HepG2 (cell line): ENCODE results near the gene TUBB4B. TPM values are rescaled to one million over a fixed set of nuclear protein-coding genes. Genes with fewer than 3 reads are reported as not detected.

Source experiments
- ARID2 ChIP-seq: sonication (generic); formaldehyde crosslinking; IDR thresholded peaks from 2 replicates; pipeline ENCODE4 v1.8.1; 2022; ENCODE audit warnings: mild to moderate bottlenecking, missing genetic modification reagents, borderline replicate concordance
- ARNT ChIP-seq: fragments of 450-650 bp; IDR thresholded peaks from 2 replicates; pipeline ENCODE4 v1.6.1; 2017
- CC2D1A ChIP-seq: sonication (generic); formaldehyde crosslinking; IDR thresholded peaks from 2 replicates; pipeline ENCODE4 v1.8.1; 2023; ENCODE audit warnings: mild to moderate bottlenecking, missing genetic modification reagents
- EEA1 ChIP-seq: sonication (generic); formaldehyde crosslinking; IDR thresholded peaks from 2 replicates; pipeline ENCODE4 v1.5.1; 2020; ENCODE audit warnings: mild to moderate bottlenecking, missing genetic modification reagents, borderline replicate concordance
- ELF1 ChIP-seq: sonication (generic); formaldehyde crosslinking; IDR thresholded peaks from 2 replicates; pipeline ENCODE4 v1.4.0; 2020; ENCODE audit warnings: missing genetic modification reagents
- HDAC2 ChIP-seq: sonication (generic); formaldehyde crosslinking; IDR thresholded peaks from 2 replicates; pipeline ENCODE4 v1.4.0; 2020; ENCODE audit warnings: missing genetic modification reagents
- JUN ChIP-seq: sonication (generic); formaldehyde crosslinking; IDR thresholded peaks from 2 replicates; pipeline ENCODE4 v1.4.0; 2020; ENCODE audit warnings: mild to moderate bottlenecking, missing genetic modification reagents
- MZF1 ChIP-seq: sonication (generic); formaldehyde crosslinking; IDR thresholded peaks from 2 replicates; pipeline ENCODE4 v1.8.1; 2023; ENCODE audit warnings: mild to moderate bottlenecking, missing genetic modification reagents, borderline replicate concordance
- NFE2L1 ChIP-seq: sonication (generic); formaldehyde crosslinking; IDR thresholded peaks from 2 replicates; pipeline ENCODE4 v1.4.0; 2020; ENCODE audit warnings: missing genetic modification reagents, mild to moderate bottlenecking, borderline replicate concordance
- NFYB ChIP-seq: sonication (generic); formaldehyde crosslinking; IDR thresholded peaks from 2 replicates; pipeline ENCODE4 v1.4.0; 2020; ENCODE audit warnings: missing genetic modification reagents
- NRL ChIP-seq: sonication (generic); formaldehyde crosslinking; IDR thresholded peaks from 2 replicates; pipeline ENCODE4 v1.5.0; 2020; ENCODE audit warnings: missing genetic modification reagents, mild to moderate bottlenecking, moderate library complexity, borderline replicate concordance
- POGZ ChIP-seq: sonication (generic); formaldehyde crosslinking; IDR thresholded peaks from 2 replicates; pipeline ENCODE4 v1.4.0; 2020; ENCODE audit warnings: mild to moderate bottlenecking, missing genetic modification reagents
- POLR2AphosphoS5 ChIP-seq: IDR thresholded peaks from 2 replicates; pipeline ENCODE4 v1.6.1; 2012; ENCODE audit warnings: low read depth, low read length
- SOX5 ChIP-seq: IDR thresholded peaks from 2 replicates; pipeline ENCODE4 v1.6.1; 2016; ENCODE audit warnings: borderline replicate concordance
- SP2 ChIP-seq: sonication (generic); formaldehyde crosslinking; IDR thresholded peaks from 2 replicates; pipeline ENCODE4 v1.5.1; 2020; ENCODE audit warnings: mild to moderate bottlenecking, missing genetic modification reagents
- ZMYM4 ChIP-seq: sonication (generic); formaldehyde crosslinking; IDR thresholded peaks from 2 replicates; pipeline ENCODE4 v1.8.1; 2023; ENCODE audit warnings: mild to moderate bottlenecking, missing genetic modification reagents
- ZNF101 ChIP-seq: sonication (generic); formaldehyde crosslinking; IDR thresholded peaks from 2 replicates; pipeline ENCODE4 v1.4.0; 2020; ENCODE audit warnings: mild to moderate bottlenecking, low read depth, missing genetic modification reagents, borderline replicate concordance
- ZNF253 ChIP-seq: sonication (generic); formaldehyde crosslinking; IDR thresholded peaks from 2 replicates; pipeline ENCODE4 v1.8.0; 2022; ENCODE audit warnings: mild to moderate bottlenecking, missing genetic modification reagents, borderline replicate concordance
- ZNF441 ChIP-seq: sonication (generic); formaldehyde crosslinking; IDR thresholded peaks from 2 replicates; pipeline ENCODE4 v1.7.0; 2021; ENCODE audit warnings: missing genetic modification reagents, borderline replicate concordance
- ZNF724P ChIP-seq: sonication (generic); formaldehyde crosslinking; IDR thresholded peaks from 2 replicates; pipeline ENCODE4 v1.8.0; 2022; ENCODE audit warnings: missing genetic modification reagents, borderline replicate concordance
- ZSCAN21 ChIP-seq: sonication (generic); formaldehyde crosslinking; IDR thresholded peaks from 2 replicates; pipeline ENCODE4 v1.8.0; 2022; ENCODE audit warnings: mild to moderate bottlenecking, missing genetic modification reagents, moderate library complexity, borderline replicate concordance
- polyA plus RNA-seq, 8 experiments: library from polyadenylated mRNA; depleted of rRNA in 3 of 8; stranded (reverse) in 7 of 8; unstranded in 1 of 8; fragments of >200 nt; fragmentation: Illumina TruSeq in 4 of 8; extraction: Trizol in 4 of 8; gene quantifications; 2 replicates each; pipeline versions ENCODE4 v1.2.1 to v1.2.3, GENCODE V29; 2011 to 2016; ENCODE audit warnings: low read depth in 4 of 8, missing spikeins in 1 of 8, mixed read lengths in 1 of 8; ENCODE audit not compliant: insufficient read depth in 1 of 8
- total RNA-seq, 5 experiments: library from RNA; depleted of rRNA; stranded (reverse); fragments of >200 nt; fragmentation: Illumina TruSeq; extraction: Trizol; gene quantifications; 2 replicates each; pipeline ENCODE4 v1.2.3, GENCODE V29; 2016; ENCODE audit warnings: low read depth in 1 of 5
- TF ChIP-seq, protein P1 (sequence below): sonication (generic); formaldehyde crosslinking; IDR thresholded peaks from 2 replicates; pipeline ENCODE4 v1.8.0; 2022; ENCODE audit warnings: missing genetic modification reagents, low read depth, mild to moderate bottlenecking, borderline replicate concordance
- TF ChIP-seq, protein P2 (sequence below): sonication (generic); formaldehyde crosslinking; IDR thresholded peaks from 2 replicates; pipeline ENCODE4 v1.4.0; 2020; ENCODE audit warnings: missing genetic modification reagents
- TF ChIP-seq, protein P3 (sequence below): sonication (generic); formaldehyde crosslinking; IDR thresholded peaks from 2 replicates; pipeline ENCODE4 v1.5.0; 2020; ENCODE audit warnings: missing genetic modification reagents
- TF ChIP-seq, protein P4 (sequence below): sonication (generic); formaldehyde crosslinking; IDR thresholded peaks from 2 replicates; pipeline ENCODE4 v1.4.0; 2020; ENCODE audit warnings: mild to moderate bottlenecking, missing genetic modification reagents

The TUBB4B gene
- total and polyA plus RNA-seq, 2 of the 13 experiments (the other 11 are each of a cell fraction or from before 2014, with no cell fraction given), result 182 to 412 TPM

DNA sequence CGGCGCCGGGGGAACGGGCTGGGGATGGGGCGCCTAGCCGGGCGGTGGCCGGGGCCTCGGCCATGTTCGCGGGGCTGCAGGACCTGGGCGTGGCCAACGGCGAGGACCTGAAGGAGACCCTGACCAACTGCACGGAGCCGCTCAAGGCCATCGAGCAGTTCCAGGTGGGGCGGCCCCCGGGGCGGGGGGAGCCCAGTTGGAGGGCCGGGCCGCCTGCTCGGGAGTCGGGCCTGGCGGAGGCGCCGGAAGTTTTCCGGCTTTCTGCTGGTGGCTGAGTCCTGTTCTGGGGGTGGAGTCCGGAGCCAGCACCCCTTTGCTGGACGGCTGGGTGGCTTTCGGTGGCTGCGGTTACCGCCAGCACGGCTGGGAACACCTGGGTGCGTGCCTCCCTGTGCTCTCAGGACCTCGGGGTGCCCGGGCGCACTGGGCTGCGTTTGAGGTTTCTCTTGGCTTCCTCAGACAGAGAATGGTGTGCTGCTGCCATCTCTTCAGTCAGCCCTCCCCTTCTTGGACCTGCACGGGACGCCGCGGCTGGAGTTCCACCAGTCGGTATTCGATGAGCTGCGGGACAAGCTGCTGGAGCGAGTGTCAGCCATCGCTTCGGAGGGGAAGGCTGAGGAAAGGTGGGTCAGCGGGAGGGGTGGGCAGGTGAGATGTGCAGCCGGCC lies 14.5 kb downstream of the TUBB4B start (continued):
- TF ChIP-seq, protein P1, sequence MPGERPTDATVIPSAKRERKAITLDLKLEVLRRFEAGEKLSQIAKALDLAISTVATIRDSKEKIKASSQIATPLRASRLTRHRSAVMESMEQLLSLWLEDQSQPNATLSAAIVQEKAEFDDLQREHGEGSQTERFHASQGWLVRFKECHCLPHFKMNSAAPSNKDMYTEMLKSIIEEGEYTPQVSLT (CRISPR knock-in tag), result no peak
- TF ChIP-seq ZSCAN21, result peak; percentile 18; the same call in 1 of the 2 replicates
- TF ChIP-seq EEA1 (CRISPR knock-in tag), result no peak
- TF ChIP-seq HDAC2, result no peak
- TF ChIP-seq ARID2 (CRISPR knock-in tag), result no peak
- TF ChIP-seq, protein P2, sequence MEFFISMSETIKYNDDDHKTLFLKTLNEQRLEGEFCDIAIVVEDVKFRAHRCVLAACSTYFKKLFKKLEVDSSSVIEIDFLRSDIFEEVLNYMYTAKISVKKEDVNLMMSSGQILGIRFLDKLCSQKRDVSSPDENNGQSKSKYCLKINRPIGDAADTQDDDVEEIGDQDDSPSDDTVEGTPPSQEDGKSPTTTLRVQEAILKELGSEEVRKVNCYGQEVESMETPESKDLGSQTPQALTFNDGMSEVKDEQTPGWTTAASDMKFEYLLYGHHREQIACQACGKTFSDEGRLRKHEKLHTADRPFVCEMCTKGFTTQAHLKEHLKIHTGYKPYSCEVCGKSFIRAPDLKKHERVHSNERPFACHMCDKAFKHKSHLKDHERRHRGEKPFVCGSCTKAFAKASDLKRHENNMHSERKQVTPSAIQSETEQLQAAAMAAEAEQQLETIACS (CRISPR knock-in tag), result peak; percentile 4; the same call in 1 of the 2 replicates
- no peak for TF ChIP-seq ZNF724P
- TF ChIP-seq, protein P3, sequence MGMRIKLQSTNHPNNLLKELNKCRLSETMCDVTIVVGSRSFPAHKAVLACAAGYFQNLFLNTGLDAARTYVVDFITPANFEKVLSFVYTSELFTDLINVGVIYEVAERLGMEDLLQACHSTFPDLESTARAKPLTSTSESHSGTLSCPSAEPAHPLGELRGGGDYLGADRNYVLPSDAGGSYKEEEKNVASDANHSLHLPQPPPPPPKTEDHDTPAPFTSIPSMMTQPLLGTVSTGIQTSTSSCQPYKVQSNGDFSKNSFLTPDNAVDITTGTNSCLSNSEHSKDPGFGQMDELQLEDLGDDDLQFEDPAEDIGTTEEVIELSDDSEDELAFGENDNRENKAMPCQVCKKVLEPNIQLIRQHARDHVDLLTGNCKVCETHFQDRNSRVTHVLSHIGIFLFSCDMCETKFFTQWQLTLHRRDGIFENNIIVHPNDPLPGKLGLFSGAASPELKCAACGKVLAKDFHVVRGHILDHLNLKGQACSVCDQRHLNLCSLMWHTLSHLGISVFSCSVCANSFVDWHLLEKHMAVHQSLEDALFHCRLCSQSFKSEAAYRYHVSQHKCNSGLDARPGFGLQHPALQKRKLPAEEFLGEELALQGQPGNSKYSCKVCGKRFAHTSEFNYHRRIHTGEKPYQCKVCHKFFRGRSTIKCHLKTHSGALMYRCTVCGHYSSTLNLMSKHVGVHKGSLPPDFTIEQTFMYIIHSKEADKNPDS (CRISPR knock-in tag), result no peak
- no peak for TF ChIP-seq POLR2AphosphoS5
- TF ChIP-seq ELF1 (CRISPR knock-in tag), result peak; percentile 24; the same call in 1 of the 2 replicates
- TF ChIP-seq ZNF253 (CRISPR knock-in tag), result 0 out of 2 replicates have a peak, but pooled peaks have one; percentile 21
- no peak for TF ChIP-seq ZNF441 (CRISPR knock-in tag)
- TF ChIP-seq, protein P4, sequence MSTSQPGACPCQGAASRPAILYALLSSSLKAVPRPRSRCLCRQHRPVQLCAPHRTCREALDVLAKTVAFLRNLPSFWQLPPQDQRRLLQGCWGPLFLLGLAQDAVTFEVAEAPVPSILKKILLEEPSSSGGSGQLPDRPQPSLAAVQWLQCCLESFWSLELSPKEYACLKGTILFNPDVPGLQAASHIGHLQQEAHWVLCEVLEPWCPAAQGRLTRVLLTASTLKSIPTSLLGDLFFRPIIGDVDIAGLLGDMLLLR (CRISPR knock-in tag), result no peak; the same call in 1 of the 2 replicates
- no peak for TF ChIP-seq SOX5 (CRISPR knock-in tag)
- no peak for TF ChIP-seq NFYB (CRISPR knock-in tag)
- TF ChIP-seq NRL (CRISPR knock-in tag), result 0 out of 2 replicates have a peak, but pooled peaks have one; percentile 27
- no peak for TF ChIP-seq POGZ (CRISPR knock-in tag)
- no peak for TF ChIP-seq MZF1 (CRISPR knock-in tag)
- no peak for TF ChIP-seq ZMYM4
- no peak for TF ChIP-seq JUN
- TF ChIP-seq CC2D1A (CRISPR knock-in tag), result no peak
- no peak for TF ChIP-seq ARNT
- peak; percentile 14; the same call in 1 of the 2 replicates for TF ChIP-seq SP2 (CRISPR knock-in tag)
- TF ChIP-seq NFE2L1 (CRISPR knock-in tag), result no peak
- TF ChIP-seq ZNF101 (CRISPR knock-in tag), result no peak
